OCI-LY1 (cell line): ENCODE measurements around the gene BPIFA3.

Experiments
- EZH2 ChIP-seq: fragments of 200-600 bp; sonication (generic), shearing (Covaris generic); IDR thresholded peaks from 2 replicates; pipeline ENCODE4 v1.8.0; 2017; ENCODE audit warnings: borderline replicate concordance, mixed run types, mild to moderate bottlenecking, antibody characterized with exemption, low read length, moderate library complexity, mixed read lengths
- TF ChIP-seq, protein P1 (sequence below): fragments of 200-600 bp; sonication (generic), shearing (Covaris generic); IDR thresholded peaks from 2 replicates; pipeline ENCODE4 v1.5.1; 2017; ENCODE audit warnings: mild to moderate bottlenecking, antibody characterized with exemption, low read length, moderate library complexity, mixed read lengths

DNA sequence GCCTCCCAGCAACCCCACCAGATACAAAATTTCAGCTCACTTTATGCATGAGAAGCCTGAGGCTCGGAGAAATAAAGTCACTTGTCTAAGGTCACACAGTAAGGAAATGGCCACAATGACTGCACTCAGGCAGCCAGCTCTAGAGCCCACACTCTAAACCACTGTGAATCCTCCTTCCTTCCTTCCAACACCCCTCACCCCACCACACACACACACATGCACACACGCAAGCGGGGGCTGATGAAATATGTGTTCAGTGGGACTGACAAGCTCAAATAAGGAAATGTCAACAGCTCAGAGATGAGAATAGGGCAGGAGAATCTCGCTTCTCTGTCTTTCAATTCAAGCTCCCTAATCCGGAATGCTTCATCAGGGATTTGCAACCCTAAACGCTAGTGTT, 12.7 kb downstream of the BPIFA3 start:
- TF ChIP-seq, protein P1, sequence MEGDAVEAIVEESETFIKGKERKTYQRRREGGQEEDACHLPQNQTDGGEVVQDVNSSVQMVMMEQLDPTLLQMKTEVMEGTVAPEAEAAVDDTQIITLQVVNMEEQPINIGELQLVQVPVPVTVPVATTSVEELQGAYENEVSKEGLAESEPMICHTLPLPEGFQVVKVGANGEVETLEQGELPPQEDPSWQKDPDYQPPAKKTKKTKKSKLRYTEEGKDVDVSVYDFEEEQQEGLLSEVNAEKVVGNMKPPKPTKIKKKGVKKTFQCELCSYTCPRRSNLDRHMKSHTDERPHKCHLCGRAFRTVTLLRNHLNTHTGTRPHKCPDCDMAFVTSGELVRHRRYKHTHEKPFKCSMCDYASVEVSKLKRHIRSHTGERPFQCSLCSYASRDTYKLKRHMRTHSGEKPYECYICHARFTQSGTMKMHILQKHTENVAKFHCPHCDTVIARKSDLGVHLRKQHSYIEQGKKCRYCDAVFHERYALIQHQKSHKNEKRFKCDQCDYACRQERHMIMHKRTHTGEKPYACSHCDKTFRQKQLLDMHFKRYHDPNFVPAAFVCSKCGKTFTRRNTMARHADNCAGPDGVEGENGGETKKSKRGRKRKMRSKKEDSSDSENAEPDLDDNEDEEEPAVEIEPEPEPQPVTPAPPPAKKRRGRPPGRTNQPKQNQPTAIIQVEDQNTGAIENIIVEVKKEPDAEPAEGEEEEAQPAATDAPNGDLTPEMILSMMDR: no peak
- no peak for TF ChIP-seq EZH2
